Activated CD4-positive, alpha-beta T cell treated with anti-CD3 and anti-CD28 coated beads, Interleukin-2, amount 10 ng/mL, durations not matched to agents 7 days and 5 days (primary cell): ENCODE data around the gene VSX1. TPM values are rescaled to one million over a fixed set of nuclear protein-coding genes. Genes with fewer than 3 reads are reported as not detected.

Source experiments
- CTCF ChIA-PET: fragments of 350-600 bp; sonication (Branson Sonifier 250); formaldehyde crosslinking; loops from one replicate; lab custom pipeline; 2021; ENCODE audit warnings: antibody characterized with exemption; lab: Charles Lee
- POLR2A ChIA-PET: fragments of 350-600 bp; sonication (Branson Sonifier 250); formaldehyde crosslinking; loops from one replicate; lab custom pipeline; 2021; ENCODE audit warnings: antibody characterized with exemption; lab: Charles Lee
- DNase-seq: peaks from one replicate; pipeline ENCODE4 v3.0.0-alpha.2; 2020
- H3K27ac Mint-ChIP-seq: one replicate; pipeline ENCODE4 v1.8.0; 2021; ENCODE audit warnings: mild to moderate bottlenecking, moderate library complexity, mixed read lengths
- H3K27me3 Mint-ChIP-seq: one replicate; pipeline ENCODE4 v1.8.0; 2021; ENCODE audit warnings: mixed read lengths
- H3K36me3 Mint-ChIP-seq: one replicate; pipeline ENCODE4 v1.8.0; 2021; ENCODE audit warnings: low read depth, mixed read lengths
- H3K4me1 Mint-ChIP-seq: one replicate; pipeline ENCODE4 v1.8.0; 2021; ENCODE audit warnings: mixed read lengths
- H3K4me3 Mint-ChIP-seq: one replicate; pipeline ENCODE4 v1.8.0; 2021; ENCODE audit warnings: mild to moderate bottlenecking, moderate library complexity, mixed read lengths
- H3K9me3 Mint-ChIP-seq: one replicate; pipeline ENCODE4 v1.8.0; 2021; ENCODE audit warnings: mixed read lengths
- total RNA-seq, 2 experiments: library from RNA; stranded (reverse); gene quantifications; one replicate each; pipeline ENCODE4 v1.2.3, GENCODE V29; 2021

VSX1 gene
- total RNA-seq, 2 experiments from 2014 or later, result not detected

GRCh38 chr20:25053255-25054031 lies 28.5 kb downstream of the VSX1 start:
- H3K4me1 Mint-ChIP-seq, result peaks cover 55% of the 10 kb centered on the region
- ChIA-PET POLR2A (no interaction called here), CTCF (interaction anchor here (0.5 to 1.3 kb wide), 3 partner anchors 25 to 1073 kb away, joined by 3 to 5 read pairs (median 4); no protein-coding TSS in a partner anchor)
- no peak overlapping the region for H3K27ac Mint-ChIP-seq
- peaks cover 17% of the 10 kb centered on the region for H3K36me3 Mint-ChIP-seq
- no peaks in the 10 kb centered on the region for H3K27me3 Mint-ChIP-seq
- no peaks in the 10 kb centered on the region for H3K9me3 Mint-ChIP-seq
- H3K4me3 Mint-ChIP-seq, result no peak overlapping the region
- DNase-seq, result no peak

GRCh38 chr20:25052255-25053194 lies 29.4 kb downstream of the VSX1 start:
- DNase-seq, result no peak
- no peak overlapping the region for H3K27ac Mint-ChIP-seq
- POLR2A ChIA-PET, result no interaction called here
- no peaks in the 10 kb centered on the region for H3K9me3 Mint-ChIP-seq
- H3K4me3 Mint-ChIP-seq, result no peak overlapping the region
- CTCF ChIA-PET, result no interaction called here
- H3K36me3 Mint-ChIP-seq, result peaks cover 22% of the 10 kb centered on the region
- no peaks in the 10 kb centered on the region for H3K27me3 Mint-ChIP-seq
- peaks cover 56% of the 10 kb centered on the region for H3K4me1 Mint-ChIP-seq

- Mint-ChIP-seq H3K4me3 (no peak overlapping the region), H3K4me1 (peaks cover 56% of the 10 kb centered on the region), H3K27me3 (no peaks in the 10 kb centered on the region), H3K9me3 (no peaks in the 10 kb centered on the region), H3K27ac (no peak overlapping the region), H3K36me3 (peaks cover 24% of the 10 kb centered on the region)
- ChIA-PET POLR2A (no interaction called here), CTCF (no interaction called here)
- no peak for DNase-seq
These were observed 30.4 kb downstream of the VSX1 start for GRCh38 chr20:25051386-25052155.

GRCh38 chr20:25050501-25051350 lies 31.2 kb downstream of the VSX1 start:
- Mint-ChIP-seq H3K9me3 (no peaks in the 10 kb centered on the region), H3K4me3 (no peak overlapping the region), H3K4me1 (peaks cover 49% of the 10 kb centered on the region), H3K27ac (no peak overlapping the region), H3K36me3 (peaks cover 22% of the 10 kb centered on the region), H3K27me3 (no peaks in the 10 kb centered on the region)
- ChIA-PET CTCF (no interaction called here), POLR2A (no interaction called here)
- no peak for DNase-seq

GRCh38 chr20:25050082-25050481 lies 31.9 kb downstream of the VSX1 start:
- H3K27me3 Mint-ChIP-seq, result no peaks in the 10 kb centered on the region
- CTCF ChIA-PET, result no interaction called here
- peaks cover 16% of the 10 kb centered on the region for H3K36me3 Mint-ChIP-seq
- no peak for DNase-seq
- H3K4me3 Mint-ChIP-seq, result no peak overlapping the region
- peaks cover 42% of the 10 kb centered on the region for H3K4me1 Mint-ChIP-seq
- H3K9me3 Mint-ChIP-seq, result no peaks in the 10 kb centered on the region
- no peak overlapping the region for H3K27ac Mint-ChIP-seq
- POLR2A ChIA-PET, result no interaction called here

GRCh38 chr20:25049261-25050060 lies 32.5 kb downstream of the VSX1 start:
- H3K27me3 Mint-ChIP-seq, result no peaks in the 10 kb centered on the region
- no peak for DNase-seq
- H3K4me1 Mint-ChIP-seq, result peaks cover 36% of the 10 kb centered on the region
- H3K36me3 Mint-ChIP-seq, result peaks cover 11% of the 10 kb centered on the region
- ChIA-PET POLR2A (no interaction called here), CTCF (interaction anchor here (0.9 to 1.2 kb wide), 2 partner anchors 8 to 55 kb away, joined by 3 read pairs; partner anchors contain the start of gene ACSS1)
- H3K4me3 Mint-ChIP-seq, result no peak overlapping the region
- no peaks in the 10 kb centered on the region for H3K9me3 Mint-ChIP-seq
- peak overlapping the region; percentile 71 for H3K27ac Mint-ChIP-seq

- no peak for DNase-seq
- Mint-ChIP-seq H3K27ac (no peak overlapping the region), H3K4me3 (no peak overlapping the region), H3K9me3 (no peaks in the 10 kb centered on the region), H3K4me1 (peaks cover 31% of the 10 kb centered on the region), H3K27me3 (no peaks in the 10 kb centered on the region), H3K36me3 (peaks cover 11% of the 10 kb centered on the region)
- ChIA-PET CTCF (interaction anchor here (0.9 to 1.2 kb wide), 2 partner anchors 9 to 55 kb away, joined by 3 read pairs; partner anchors contain the start of gene ACSS1), POLR2A (no interaction called here)
These were observed 33.4 kb downstream of the VSX1 start for GRCh38 chr20:25048519-25048952.

GRCh38 chr20:25047766-25048165 lies 34.2 kb downstream of the VSX1 start:
- no peak for DNase-seq
- ChIA-PET POLR2A (no interaction called here), CTCF (no interaction called here)
- no peaks in the 10 kb centered on the region for H3K9me3 Mint-ChIP-seq
- H3K4me1 Mint-ChIP-seq, result peaks cover 33% of the 10 kb centered on the region
- H3K36me3 Mint-ChIP-seq, result peaks cover 13% of the 10 kb centered on the region
- H3K27ac Mint-ChIP-seq, result no peak overlapping the region
- no peak overlapping the region for H3K4me3 Mint-ChIP-seq
- H3K27me3 Mint-ChIP-seq, result no peaks in the 10 kb centered on the region

GRCh38 chr20:25046736-25047666 lies 34.9 kb downstream of the VSX1 start:
- H3K36me3 Mint-ChIP-seq, result peaks cover 15% of the 10 kb centered on the region
- H3K27me3 Mint-ChIP-seq, result no peaks in the 10 kb centered on the region
- H3K9me3 Mint-ChIP-seq, result no peaks in the 10 kb centered on the region
- CTCF ChIA-PET, result interaction anchor here (0.6 to 1.4 kb wide), 2 partner anchors 10 to 64 kb away, joined by 3 read pairs; no protein-coding TSS in a partner anchor
- DNase-seq, result no peak
- H3K4me1 Mint-ChIP-seq, result peaks cover 37% of the 10 kb centered on the region
- H3K4me3 Mint-ChIP-seq, result no peak overlapping the region
- H3K27ac Mint-ChIP-seq, result no peak overlapping the region
- POLR2A ChIA-PET, result no interaction called here

GRCh38 chr20:25046181-25046641 lies 35.7 kb downstream of the VSX1 start:
- DNase-seq, result no peak
- H3K4me1 Mint-ChIP-seq, result peaks cover 41% of the 10 kb centered on the region
- H3K27me3 Mint-ChIP-seq, result no peaks in the 10 kb centered on the region
- no peak overlapping the region for H3K27ac Mint-ChIP-seq
- ChIA-PET CTCF (interaction anchor here (0.6 to 1.7 kb wide), 4 partner anchors 8 to 63 kb away, joined by 3 to 4 read pairs (median 3); no protein-coding TSS in a partner anchor), POLR2A (no interaction called here)
- no peak overlapping the region for H3K4me3 Mint-ChIP-seq
- no peaks in the 10 kb centered on the region for H3K9me3 Mint-ChIP-seq
- H3K36me3 Mint-ChIP-seq, result peaks cover 14% of the 10 kb centered on the region
